Effector memory CD4-positive, alpha-beta T cell (primary cell): Measurements from ENCODE around the gene ATR.
A peak's percentile ranks its signal among the peaks of the same experiment; 100 is the strongest.
"Not testable (repeated sequence)": the region's sequence is repeated elsewhere in the genome, so short reads cannot be mapped to it uniquely, and the experiment has no call there.

Source experiments
- DNase-seq, 3 donors: peaks; one replicate each; pipeline ENCODE4 v3.0.0-alpha.2; 2020
- H3K27ac ChIP-seq: 2 replicates; pipeline ENCODE4 v1.7.0; 2013; ENCODE audit warnings: mild to moderate bottlenecking, low read length, moderate library complexity; ENCODE audit not compliant: insufficient read depth, poor library complexity, severe bottlenecking
- H3K27me3 ChIP-seq: replicated peaks from 2 replicates; pipeline ENCODE4 v1.7.0; 2013; ENCODE audit warnings: mild to moderate bottlenecking, low read length; ENCODE audit not compliant: insufficient read depth, control insufficient read depth, poor library complexity, severe bottlenecking
- H3K36me3 ChIP-seq: 2 replicates; pipeline ENCODE4 v1.7.0; 2013; ENCODE audit warnings: mild to moderate bottlenecking, low read length, moderate library complexity; ENCODE audit not compliant: control insufficient read depth, insufficient read depth
- H3K4me1 ChIP-seq: 2 replicates; pipeline ENCODE4 v1.7.0; 2013; ENCODE audit warnings: low read length, mild to moderate bottlenecking; ENCODE audit not compliant: control insufficient read depth, insufficient read depth, poor library complexity, severe bottlenecking
- H3K4me3 ChIP-seq: 2 replicates; pipeline ENCODE4 v1.7.0; 2013; ENCODE audit warnings: low read length, low read depth, mild to moderate bottlenecking; ENCODE audit not compliant: insufficient read depth, poor library complexity, severe bottlenecking
- H3K9me3 ChIP-seq: 2 replicates; pipeline ENCODE4 v1.7.0; 2013; ENCODE audit warnings: mild to moderate bottlenecking, low read length, moderate library complexity; ENCODE audit not compliant: control insufficient read depth

ATR gene

GRCh38 chr3:142613491-142613890, 35.0 kb upstream of the ATR start:
- H3K27me3 ChIP-seq = no peaks in the 10 kb centered on the region
- no peak for DNase-seq
- no peak overlapping the region for H3K27ac ChIP-seq
- no peaks in the 10 kb centered on the region for H3K36me3 ChIP-seq
- no peaks in the 10 kb centered on the region for H3K4me1 ChIP-seq
- no peaks in the 10 kb centered on the region for H3K9me3 ChIP-seq
- H3K4me3 ChIP-seq = no peak overlapping the region

GRCh38 chr3:142611206-142611605, 32.7 kb upstream of the ATR start:
- no peaks in the 10 kb centered on the region for H3K27me3 ChIP-seq
- no peak overlapping the region for H3K27ac ChIP-seq
- DNase-seq = no peak
- no peaks in the 10 kb centered on the region for H3K9me3 ChIP-seq
- no peaks in the 10 kb centered on the region for H3K36me3 ChIP-seq
- H3K4me3 ChIP-seq = no peak overlapping the region
- no peaks in the 10 kb centered on the region for H3K4me1 ChIP-seq

- H3K27ac ChIP-seq = no peak overlapping the region
- H3K9me3 ChIP-seq = no peaks in the 10 kb centered on the region
- H3K4me3 ChIP-seq = no peak overlapping the region
- no peak for DNase-seq
- H3K27me3 ChIP-seq = no peaks in the 10 kb centered on the region
- no peaks in the 10 kb centered on the region for H3K4me1 ChIP-seq
- H3K36me3 ChIP-seq = no peaks in the 10 kb centered on the region
Measured at GRCh38 chr3:142609136-142609535, 30.6 kb upstream of the ATR start.

GRCh38 chr3:142608631-142609030, 30.1 kb upstream of the ATR start:
- DNase-seq = no peak
- Histone ChIP-seq H3K4me1 (no peaks in the 10 kb centered on the region), H3K27me3 (no peaks in the 10 kb centered on the region), H3K36me3 (no peaks in the 10 kb centered on the region), H3K4me3 (no peak overlapping the region), H3K27ac (no peak overlapping the region), H3K9me3 (no peaks in the 10 kb centered on the region)

- Histone ChIP-seq H3K36me3 (no peaks in the 10 kb centered on the region), H3K27ac (no peak overlapping the region), H3K9me3 (no peaks in the 10 kb centered on the region), H3K27me3 (no peaks in the 10 kb centered on the region), H3K4me3 (no peak overlapping the region), H3K4me1 (no peaks in the 10 kb centered on the region)
- DNase-seq = no peak
Measured at GRCh38 chr3:142604940-142605339, 26.4 kb upstream of the ATR start.

GRCh38 chr3:142603386-142603705, 24.8 kb upstream of the ATR start:
- not testable (repeated sequence) for H3K36me3 ChIP-seq, H3K27ac ChIP-seq, H3K9me3 ChIP-seq, H3K27me3 ChIP-seq, H3K4me1 ChIP-seq, H3K4me3 ChIP-seq, DNase-seq

- H3K27me3 ChIP-seq = no peaks in the 10 kb centered on the region
- H3K36me3 ChIP-seq = no peaks in the 10 kb centered on the region
- no peak overlapping the region for H3K27ac ChIP-seq
- H3K4me3 ChIP-seq = no peak overlapping the region
- H3K4me1 ChIP-seq = no peaks in the 10 kb centered on the region
- DNase-seq = no peak
- no peaks in the 10 kb centered on the region for H3K9me3 ChIP-seq
Measured at GRCh38 chr3:142602619-142603385, 24.3 kb upstream of the ATR start.

GRCh38 chr3:142601713-142602112, 23.2 kb upstream of the ATR start:
- H3K27ac ChIP-seq = no peak overlapping the region
- no peak for DNase-seq

GRCh38 chr3:142597906-142598305, 19.4 kb upstream of the ATR start:
- Histone ChIP-seq H3K36me3 (no peaks in the 10 kb centered on the region), H3K4me3 (no peak overlapping the region), H3K27ac (no peak overlapping the region), H3K27me3 (no peaks in the 10 kb centered on the region), H3K4me1 (peaks cover 6% of the 10 kb centered on the region), H3K9me3 (no peaks in the 10 kb centered on the region)
- DNase-seq = no peak

More at GRCh38 chr3:142601713-142602112, 23.2 kb upstream of the ATR start:
- Histone ChIP-seq H3K9me3 (no peaks in the 10 kb centered on the region), H3K27me3 (no peaks in the 10 kb centered on the region), H3K4me3 (no peak overlapping the region), H3K36me3 (no peaks in the 10 kb centered on the region), H3K4me1 (peaks cover 4% of the 10 kb centered on the region)

- Histone ChIP-seq H3K9me3 (no peaks in the 10 kb centered on the region), H3K36me3 (no peaks in the 10 kb centered on the region), H3K4me3 (peak overlapping the region; percentile 88), H3K27me3 (no peaks in the 10 kb centered on the region), H3K27ac (peak overlapping the region; percentile 40), H3K4me1 (peaks cover 6% of the 10 kb centered on the region)
- no peak for DNase-seq
Measured at GRCh38 chr3:142596726-142597088, 18.2 kb upstream of the ATR start.
